ENCODE measurements around the gene NCAN.

DNA sequence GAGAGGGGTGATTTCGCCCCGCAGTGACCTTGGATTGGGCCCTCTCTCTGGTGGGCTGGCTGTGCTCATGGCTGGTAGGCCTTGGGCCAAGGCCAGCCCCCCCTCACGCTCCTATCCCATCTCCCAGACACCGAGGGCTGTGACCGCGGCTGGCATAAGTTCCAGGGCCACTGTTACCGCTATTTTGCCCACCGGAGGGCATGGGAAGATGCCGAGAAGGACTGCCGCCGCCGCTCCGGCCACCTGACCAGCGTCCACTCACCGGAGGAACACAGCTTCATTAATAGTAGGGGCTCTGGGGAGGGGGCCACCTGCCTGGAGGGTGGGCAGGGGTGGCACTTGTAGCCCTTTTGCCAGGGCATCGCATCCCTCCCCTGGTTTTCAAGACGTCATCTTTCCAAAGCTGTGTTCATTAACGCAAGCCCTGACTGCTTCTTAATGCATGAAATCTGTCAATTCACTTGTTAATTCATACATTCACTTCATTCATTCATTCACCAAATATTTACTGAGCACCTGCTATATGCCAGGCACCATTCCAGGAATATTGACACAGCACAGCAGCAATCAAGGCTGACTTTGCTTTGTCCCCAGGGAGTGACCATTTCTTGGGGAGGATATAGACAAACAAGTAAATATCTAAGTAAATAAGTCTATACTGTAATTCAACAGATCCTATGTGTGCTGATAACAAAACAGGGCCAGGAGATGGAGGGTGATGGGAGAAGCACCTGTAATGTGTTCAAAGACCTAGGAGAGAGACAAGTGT, 26.6 kb downstream of the NCAN start:
- TF ChIP-seq YY1 (IDR thresholded peaks at IDR 0.05) (no peak), SP1 (IDR thresholded peaks at IDR 0.05) (no peak), REST (IDR thresholded peaks at IDR 0.05) (no peak), FOXA1 (IDR thresholded peaks at IDR 0.05) (no peak), MAX (IDR thresholded peaks at IDR 0.05) (no peak), TAF1 (conservative IDR thresholded peaks at IDR 0.05) (no peak), RAD21 (IDR thresholded peaks at IDR 0.05) (no peak)
- TF ChIP-seq, protein P1, sequence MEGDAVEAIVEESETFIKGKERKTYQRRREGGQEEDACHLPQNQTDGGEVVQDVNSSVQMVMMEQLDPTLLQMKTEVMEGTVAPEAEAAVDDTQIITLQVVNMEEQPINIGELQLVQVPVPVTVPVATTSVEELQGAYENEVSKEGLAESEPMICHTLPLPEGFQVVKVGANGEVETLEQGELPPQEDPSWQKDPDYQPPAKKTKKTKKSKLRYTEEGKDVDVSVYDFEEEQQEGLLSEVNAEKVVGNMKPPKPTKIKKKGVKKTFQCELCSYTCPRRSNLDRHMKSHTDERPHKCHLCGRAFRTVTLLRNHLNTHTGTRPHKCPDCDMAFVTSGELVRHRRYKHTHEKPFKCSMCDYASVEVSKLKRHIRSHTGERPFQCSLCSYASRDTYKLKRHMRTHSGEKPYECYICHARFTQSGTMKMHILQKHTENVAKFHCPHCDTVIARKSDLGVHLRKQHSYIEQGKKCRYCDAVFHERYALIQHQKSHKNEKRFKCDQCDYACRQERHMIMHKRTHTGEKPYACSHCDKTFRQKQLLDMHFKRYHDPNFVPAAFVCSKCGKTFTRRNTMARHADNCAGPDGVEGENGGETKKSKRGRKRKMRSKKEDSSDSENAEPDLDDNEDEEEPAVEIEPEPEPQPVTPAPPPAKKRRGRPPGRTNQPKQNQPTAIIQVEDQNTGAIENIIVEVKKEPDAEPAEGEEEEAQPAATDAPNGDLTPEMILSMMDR (IDR thresholded peaks at IDR 0.05; ENCODE audit: low read depth, low read length, missing input control) = no peak
- TF ChIP-seq, protein P2, sequence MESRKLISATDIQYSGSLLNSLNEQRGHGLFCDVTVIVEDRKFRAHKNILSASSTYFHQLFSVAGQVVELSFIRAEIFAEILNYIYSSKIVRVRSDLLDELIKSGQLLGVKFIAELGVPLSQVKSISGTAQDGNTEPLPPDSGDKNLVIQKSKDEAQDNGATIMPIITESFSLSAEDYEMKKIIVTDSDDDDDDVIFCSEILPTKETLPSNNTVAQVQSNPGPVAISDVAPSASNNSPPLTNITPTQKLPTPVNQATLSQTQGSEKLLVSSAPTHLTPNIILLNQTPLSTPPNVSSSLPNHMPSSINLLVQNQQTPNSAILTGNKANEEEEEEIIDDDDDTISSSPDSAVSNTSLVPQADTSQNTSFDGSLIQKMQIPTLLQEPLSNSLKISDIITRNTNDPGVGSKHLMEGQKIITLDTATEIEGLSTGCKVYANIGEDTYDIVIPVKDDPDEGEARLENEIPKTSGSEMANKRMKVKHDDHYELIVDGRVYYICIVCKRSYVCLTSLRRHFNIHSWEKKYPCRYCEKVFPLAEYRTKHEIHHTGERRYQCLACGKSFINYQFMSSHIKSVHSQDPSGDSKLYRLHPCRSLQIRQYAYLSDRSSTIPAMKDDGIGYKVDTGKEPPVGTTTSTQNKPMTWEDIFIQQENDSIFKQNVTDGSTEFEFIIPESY (IDR thresholded peaks at IDR 0.05) = no peak

Data from liver (tissue), 3 donors.